Tibial nerve (tissue), 4 donors: ENCODE measurements around the gene LRG1. TPM values are rescaled to one million over a fixed set of nuclear protein-coding genes. Genes with fewer than 3 reads are reported as not detected.
A peak's percentile ranks its signal among the peaks of the same experiment; 100 is the strongest.
"Not testable (repeated sequence)": the region's sequence is repeated elsewhere in the genome, so short reads cannot be mapped to it uniquely, and the experiment has no call there.

Experiments
- DNase-seq, 2 donors: peaks; one replicate each; pipeline ENCODE4 v3.0.0-alpha.2; 2019; ENCODE audit warnings: low spot score in 2 of 2
- H3K27ac ChIP-seq, 4 donors: fragments of 200-600 bp; sonication (generic) in 3 of 4; one replicate each; pipeline ENCODE4 v1.5.1; 2017 to 2019; ENCODE audit warnings: mild to moderate bottlenecking in 1 of 4
- H3K27me3 ChIP-seq, 2 donors: fragments of 200-600 bp; sonication (generic) in 1 of 2; one replicate each; pipeline versions ENCODE4 v1.5.1 to v1.6.0; 2017 to 2019
- H3K36me3 ChIP-seq, 3 donors: fragments of 200-600 bp; sonication (generic); one replicate each; pipeline ENCODE4 v1.5.1; 2018 to 2019
- H3K4me1 ChIP-seq, 4 donors: fragments of 200-600 bp; sonication (generic) in 3 of 4; one replicate each; pipeline ENCODE4 v1.5.1; 2017 to 2019
- H3K4me3 ChIP-seq, 4 donors: fragments of 200-600 bp; sonication (generic) in 3 of 4; one replicate each; pipeline ENCODE4 v1.5.1; 2017 to 2019; ENCODE audit warnings: mild to moderate bottlenecking in 1 of 4, moderate library complexity in 1 of 4
- H3K9me3 ChIP-seq, 4 donors: fragments of 200-600 bp; sonication (generic) in 3 of 4; one replicate each; pipeline ENCODE4 v1.5.1; 2017 to 2019
- EP300 ChIP-seq, 2 donors: sonication (generic); formaldehyde crosslinking; IDR thresholded peaks; one replicate each; pipeline ENCODE4 v1.6.1; 2017; ENCODE audit warnings: antibody characterized with exemption in 2 of 2, mild to moderate bottlenecking in 1 of 2
- POLR2A ChIP-seq, 2 donors: fragments of 450-650 bp; IDR thresholded peaks; one replicate each; pipeline ENCODE4 v1.6.1; 2017; ENCODE audit warnings: antibody characterized with exemption in 2 of 2, mild to moderate bottlenecking in 2 of 2, moderate library complexity in 2 of 2
- WGBS, 2 donors: methylation state at CpG; one replicate each; pipeline ENCODE4 v1.1.5; 2018; 5-methylcytosine and 5-hydroxymethylcytosine counted together
- total RNA-seq, 4 donors: library from RNA; depleted of rRNA; stranded (reverse); fragments of >200 nt; gene quantifications; one replicate each; pipeline ENCODE4 v1.1.0, GENCODE V29; 2016
- TF ChIP-seq, protein P1 (sequence below), 5 experiments: fragments of 200-600 bp in 3 of 5; fragments of 450-650 bp in 2 of 5; sonication (generic) in 3 of 5; IDR thresholded peaks; one replicate each; pipeline ENCODE4 v1.5.1; 2016 to 2019; ENCODE audit warnings: antibody characterized with exemption in 5 of 5, mild to moderate bottlenecking in 3 of 5, moderate library complexity in 2 of 5

LRG1 gene
- total RNA-seq, 4 donors from 2014 or later, result 0.66 to 2.5 (median 1.4) TPM

GRCh38 chr19:4528843-4529242 is 11.0 kb downstream of the LRG1 start:
- Histone ChIP-seq H3K4me3 (no peak overlapping the region), H3K27ac (no peak overlapping the region), H3K9me3 (no peaks in the 10 kb centered on the region), H3K27me3 (peaks cover 0 to 37% of the 10 kb centered on the region in 2 donors), H3K36me3 (no peaks in the 10 kb centered on the region), H3K4me1 (no peaks in the 10 kb centered on the region)
- TF ChIP-seq POLR2A (IDR thresholded peaks at IDR 0.05), result no peak
- no peak for TF ChIP-seq EP300 (IDR thresholded peaks at IDR 0.05)
- TF ChIP-seq, protein P1, sequence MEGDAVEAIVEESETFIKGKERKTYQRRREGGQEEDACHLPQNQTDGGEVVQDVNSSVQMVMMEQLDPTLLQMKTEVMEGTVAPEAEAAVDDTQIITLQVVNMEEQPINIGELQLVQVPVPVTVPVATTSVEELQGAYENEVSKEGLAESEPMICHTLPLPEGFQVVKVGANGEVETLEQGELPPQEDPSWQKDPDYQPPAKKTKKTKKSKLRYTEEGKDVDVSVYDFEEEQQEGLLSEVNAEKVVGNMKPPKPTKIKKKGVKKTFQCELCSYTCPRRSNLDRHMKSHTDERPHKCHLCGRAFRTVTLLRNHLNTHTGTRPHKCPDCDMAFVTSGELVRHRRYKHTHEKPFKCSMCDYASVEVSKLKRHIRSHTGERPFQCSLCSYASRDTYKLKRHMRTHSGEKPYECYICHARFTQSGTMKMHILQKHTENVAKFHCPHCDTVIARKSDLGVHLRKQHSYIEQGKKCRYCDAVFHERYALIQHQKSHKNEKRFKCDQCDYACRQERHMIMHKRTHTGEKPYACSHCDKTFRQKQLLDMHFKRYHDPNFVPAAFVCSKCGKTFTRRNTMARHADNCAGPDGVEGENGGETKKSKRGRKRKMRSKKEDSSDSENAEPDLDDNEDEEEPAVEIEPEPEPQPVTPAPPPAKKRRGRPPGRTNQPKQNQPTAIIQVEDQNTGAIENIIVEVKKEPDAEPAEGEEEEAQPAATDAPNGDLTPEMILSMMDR (IDR thresholded peaks at IDR 0.05), result no peak
- 71 to 76% methylated on average over 15 of the region's 15 CpGs for WGBS, 2 donors
- no peak for DNase-seq

DNA sequence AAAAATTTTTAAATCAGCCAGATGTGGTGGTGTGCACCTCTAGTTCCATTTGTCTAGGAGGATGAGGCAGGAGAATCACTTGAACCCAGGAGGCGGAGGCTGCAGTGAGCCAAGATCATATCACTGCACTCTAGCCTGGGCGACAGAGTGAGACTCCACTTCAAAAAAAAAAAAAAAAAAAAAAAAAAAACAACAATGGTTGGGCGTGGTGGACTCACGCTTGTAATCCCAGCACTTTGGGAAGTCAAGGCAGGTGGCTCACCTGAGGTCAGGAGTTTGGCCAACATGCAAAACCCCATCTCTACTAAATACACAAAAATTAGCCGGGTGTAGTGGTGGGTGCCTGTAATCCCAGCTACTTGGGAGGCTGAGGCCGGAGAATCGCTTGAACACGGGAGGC is 12.5 kb downstream of the LRG1 start:
- not testable (repeated sequence) for H3K27ac ChIP-seq, DNase-seq, H3K4me3 ChIP-seq, H3K36me3 ChIP-seq, H3K9me3 ChIP-seq, H3K4me1 ChIP-seq
- peaks cover 0 to 28% of the 10 kb centered on the region in 2 donors for H3K27me3 ChIP-seq
- WGBS, 2 donors, result 88 to 89% methylated on average over 8 of the region's 8 CpGs

DNA sequence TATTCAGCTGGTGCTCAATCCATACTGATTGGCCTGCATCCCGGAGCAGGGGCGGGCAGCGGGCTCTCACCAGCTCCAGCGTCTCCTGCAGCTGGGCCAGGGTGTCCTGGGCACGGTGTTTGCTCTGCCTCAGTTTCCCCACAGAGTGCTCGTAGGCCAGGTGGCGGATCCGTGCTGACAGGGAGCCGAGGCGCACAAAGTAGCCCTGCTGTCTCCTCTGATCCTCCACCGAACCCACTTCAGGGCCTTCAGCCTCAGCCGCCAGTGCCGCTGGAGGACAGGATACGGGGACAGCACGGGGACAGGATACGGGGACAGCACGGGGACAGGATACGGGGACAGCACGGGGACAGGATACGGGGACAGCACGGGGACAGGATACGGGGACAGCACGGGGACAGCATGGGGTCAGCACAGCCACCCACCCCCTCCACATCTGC is 14.3 kb downstream of the LRG1 start:
- no peak for DNase-seq
- no peaks in the 10 kb centered on the region for H3K9me3 ChIP-seq
- H3K4me1 ChIP-seq, result no peaks in the 10 kb centered on the region
- H3K36me3 ChIP-seq, result no peaks in the 10 kb centered on the region
- H3K4me3 ChIP-seq, result no peak overlapping the region
- WGBS, 2 donors, result 70 to 79% methylated on average over 20 to 23 of the region's 23 CpGs
- H3K27me3 ChIP-seq, result peaks cover 0 to 17% of the 10 kb centered on the region in 2 donors
- H3K27ac ChIP-seq, result no peak overlapping the region
- TF ChIP-seq POLR2A (IDR thresholded peaks at IDR 0.05), result no peak
- TF ChIP-seq EP300 (IDR thresholded peaks at IDR 0.05), result no peak
- TF ChIP-seq, protein P1 (IDR thresholded peaks at IDR 0.05), result no peak

GRCh38 chr19:4524808-4525562 is 14.9 kb downstream of the LRG1 start:
- H3K9me3 ChIP-seq, result no peaks in the 10 kb centered on the region
- no peaks in the 10 kb centered on the region for H3K36me3 ChIP-seq
- peaks cover 0 to 16% of the 10 kb centered on the region in 2 donors for H3K27me3 ChIP-seq
- DNase-seq, result peak; percentile 28 to 63
- 65 to 68% methylated on average over 21 of the region's 23 CpGs for WGBS, 2 donors
- TF ChIP-seq, protein P1 (IDR thresholded peaks at IDR 0.05), result peak; percentile 43 to 66 (median 58)
- no peak for TF ChIP-seq EP300 (IDR thresholded peaks at IDR 0.05)
- no peak overlapping the region for H3K27ac ChIP-seq
- no peak overlapping the region for H3K4me3 ChIP-seq
- H3K4me1 ChIP-seq, result no peaks in the 10 kb centered on the region

GRCh38 chr19:4523306-4524110 is 16.3 kb downstream of the LRG1 start:
- no peaks in the 10 kb centered on the region for H3K9me3 ChIP-seq
- H3K36me3 ChIP-seq, result no peaks in the 10 kb centered on the region
- peaks cover 0 to 10% (median 0%) of the 10 kb centered on the region in 4 donors for H3K4me1 ChIP-seq
- no peak overlapping the region for H3K27ac ChIP-seq
- TF ChIP-seq EP300 (IDR thresholded peaks at IDR 0.05) (no peak), POLR2A (IDR thresholded peaks at IDR 0.05) (no peak)
- TF ChIP-seq, protein P1 (IDR thresholded peaks at IDR 0.05), result peak in 3 of 5 experiments; percentile 27 to 48 (median 35)
- DNase-seq, result peak in 1 of 2 donors; percentile 24
- 46 to 78% methylated on average over 20 to 50 of the region's 53 CpGs for WGBS, 2 donors
- peaks cover 0 to 20% of the 10 kb centered on the region in 2 donors for H3K27me3 ChIP-seq
- H3K4me3 ChIP-seq, result no peak overlapping the region
